ENCODE data around the gene RAB11FIP3. TPM values are rescaled to one million over a fixed set of nuclear protein-coding genes. Genes with fewer than 3 reads are reported as not detected.

RAB11FIP3 gene
- total RNA-seq, 1 donor from 2014 or later: 60.2 TPM

DNA sequence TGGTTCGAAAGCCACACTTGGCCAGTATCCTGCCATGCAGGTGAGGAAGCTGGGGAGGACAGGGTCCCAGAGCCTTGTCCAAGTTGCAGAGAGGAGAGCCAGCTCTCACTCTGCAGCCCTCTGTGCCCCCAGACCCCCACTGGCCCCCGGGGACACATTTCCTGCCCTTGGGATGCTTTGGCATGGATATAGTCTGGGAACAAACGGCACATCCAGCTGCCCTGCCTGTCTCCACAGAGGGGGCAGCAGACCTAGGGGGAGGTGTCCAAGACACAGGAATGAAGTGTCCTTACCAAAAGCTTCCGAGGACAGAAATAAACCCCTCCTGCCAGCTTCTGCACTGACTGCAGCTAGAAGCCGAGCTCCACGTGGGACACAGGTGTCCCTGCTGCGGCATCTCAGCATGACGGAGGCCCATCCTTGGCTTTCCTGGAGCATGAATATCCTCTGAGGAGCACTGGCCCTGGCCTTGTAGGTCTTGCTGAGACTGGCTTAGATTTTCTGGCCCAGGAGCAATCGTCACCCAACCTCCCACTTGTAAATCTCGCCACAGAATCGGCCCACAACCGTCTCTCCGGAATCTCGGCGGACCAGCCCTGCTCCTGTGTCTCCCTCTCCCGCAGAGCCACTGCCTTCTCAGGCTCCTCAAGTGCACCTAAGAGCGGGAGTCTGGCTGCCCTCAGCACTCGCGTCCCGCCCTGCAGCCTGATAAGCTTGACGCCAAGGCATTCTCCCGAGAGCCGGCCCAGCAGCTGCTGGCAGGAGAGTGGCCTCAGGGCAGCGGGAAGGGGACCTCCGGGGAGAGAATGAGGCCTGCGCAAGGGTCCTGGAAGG lies 100.9 kb downstream of the RAB11FIP3 start:
- no peak for DNase-seq (ENCODE audit: extremely low spot score, unreplicated experiment)
- Mint-ChIP-seq H3K27ac (ENCODE audit: unreplicated experiment) (peak overlapping the region; percentile 96), H3K4me1 (ENCODE audit: unreplicated experiment) (peaks cover 45% of the 10 kb centered on the region), H3K4me3 (ENCODE audit: unreplicated experiment) (peak overlapping the region; percentile 84), H3K27me3 (ENCODE audit: unreplicated experiment) (no peaks in the 10 kb centered on the region), H3K9me3 (ENCODE audit: unreplicated experiment) (no peaks in the 10 kb centered on the region), H3K36me3 (ENCODE audit: unreplicated experiment) (peaks cover 4% of the 10 kb centered on the region)
- TF ChIP-seq CTCF (IDR thresholded peaks at IDR 0.05): no peak

DNA sequence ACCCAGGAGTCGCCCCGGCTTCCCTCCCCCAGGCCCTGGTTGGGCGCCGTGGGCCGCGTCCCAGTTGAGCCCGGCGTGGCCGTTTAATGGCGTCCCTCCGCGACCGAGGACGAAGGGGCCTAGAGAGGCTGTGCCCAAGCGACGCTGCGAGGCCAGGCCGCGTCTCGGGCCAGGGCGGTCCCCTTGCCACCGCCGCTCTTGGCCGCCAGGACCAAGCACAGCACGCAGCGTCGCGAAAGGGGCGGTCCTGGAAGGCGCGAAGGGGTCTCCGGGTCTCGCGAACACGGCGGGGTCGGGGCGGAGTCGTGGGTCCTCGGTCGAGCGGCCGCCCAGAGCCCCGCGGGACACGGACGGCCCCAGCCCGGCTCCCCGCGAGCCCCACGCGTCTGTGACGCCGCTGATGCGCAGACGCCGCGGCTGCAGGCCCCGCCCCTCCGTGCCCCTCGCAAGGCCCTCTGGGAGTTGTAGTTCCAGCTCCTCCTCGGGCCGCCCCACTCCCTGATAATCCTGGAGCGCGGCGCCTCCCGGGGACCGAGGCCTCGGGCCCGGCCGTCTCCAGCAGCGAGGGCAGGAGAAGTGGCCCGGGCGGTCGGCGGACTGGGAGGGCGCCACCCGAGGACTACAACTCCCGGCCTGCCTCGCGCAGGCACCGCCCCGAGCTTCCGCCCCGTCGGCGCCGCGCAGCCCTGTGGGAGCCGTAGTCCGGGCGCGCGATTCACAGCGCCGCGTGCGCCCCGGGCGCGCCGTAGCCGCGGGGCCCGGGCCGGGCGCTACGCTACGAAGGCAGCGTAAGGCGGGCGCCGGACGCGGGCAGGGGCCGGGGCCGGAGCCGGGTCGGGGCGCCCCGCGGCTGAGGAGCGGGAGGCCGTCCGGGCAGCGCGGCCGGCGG lies 101.8 kb downstream of the RAB11FIP3 start, which contains the start of gene CAPN15:
Gene CAPN15 (plus strand): TSS at position 698 of the 889 bp plus-strand sequence. CDS start 19,127 bp downstream, outside the sequence.
- H3K36me3 Mint-ChIP-seq (ENCODE audit: unreplicated experiment): peaks cover 4% of the 10 kb centered on the region
- H3K4me3 Mint-ChIP-seq (ENCODE audit: unreplicated experiment): peak within 1 kb of the TSS; percentile 84
- peak; percentile 33 for TF ChIP-seq CTCF (IDR thresholded peaks at IDR 0.05)
- peaks cover 45% of the 10 kb centered on the region for H3K4me1 Mint-ChIP-seq (ENCODE audit: unreplicated experiment)
- no peaks in the 10 kb centered on the region for H3K27me3 Mint-ChIP-seq (ENCODE audit: unreplicated experiment)
- H3K27ac Mint-ChIP-seq (ENCODE audit: unreplicated experiment): peak within 1 kb of the TSS; percentile 96
- peak; percentile 97 for DNase-seq (ENCODE audit: extremely low spot score, unreplicated experiment)
- no peaks in the 10 kb centered on the region for H3K9me3 Mint-ChIP-seq (ENCODE audit: unreplicated experiment)

- no peak for DNase-seq (ENCODE audit: extremely low spot score, unreplicated experiment)
- Mint-ChIP-seq H3K27ac (ENCODE audit: unreplicated experiment) (peak overlapping the region; percentile 82), H3K9me3 (ENCODE audit: unreplicated experiment) (no peaks in the 10 kb centered on the region), H3K4me1 (ENCODE audit: unreplicated experiment) (peaks cover 45% of the 10 kb centered on the region), H3K4me3 (ENCODE audit: unreplicated experiment) (peak overlapping the region; percentile 83), H3K36me3 (ENCODE audit: unreplicated experiment) (peaks cover 3% of the 10 kb centered on the region), H3K27me3 (ENCODE audit: unreplicated experiment) (no peaks in the 10 kb centered on the region)
- TF ChIP-seq CTCF (IDR thresholded peaks at IDR 0.05): no peak
Measured at GRCh38 chr16:528111-529011, 102.9 kb downstream of the RAB11FIP3 start.

- peak overlapping the region; percentile 82 for H3K27ac Mint-ChIP-seq (ENCODE audit: unreplicated experiment)
- no peak for TF ChIP-seq CTCF (IDR thresholded peaks at IDR 0.05)
- no peaks in the 10 kb centered on the region for H3K27me3 Mint-ChIP-seq (ENCODE audit: unreplicated experiment)
- DNase-seq (ENCODE audit: extremely low spot score, unreplicated experiment): no peak
- peaks cover 2% of the 10 kb centered on the region for H3K36me3 Mint-ChIP-seq (ENCODE audit: unreplicated experiment)
- H3K4me3 Mint-ChIP-seq (ENCODE audit: unreplicated experiment): peak overlapping the region; percentile 83
- peaks cover 45% of the 10 kb centered on the region for H3K4me1 Mint-ChIP-seq (ENCODE audit: unreplicated experiment)
- no peaks in the 10 kb centered on the region for H3K9me3 Mint-ChIP-seq (ENCODE audit: unreplicated experiment)
Measured at GRCh38 chr16:529012-529575, 103.6 kb downstream of the RAB11FIP3 start.
